HepG2 (cell line): ENCODE measurements around the gene FOXA3. TPM values are rescaled to one million over a fixed set of nuclear protein-coding genes. Genes with fewer than 3 reads are reported as not detected.
A peak's percentile ranks its signal among the peaks of the same experiment; 100 is the strongest.

Experiments
- CENPX ChIP-seq: sonication (generic); formaldehyde crosslinking; IDR thresholded peaks from 2 replicates; pipeline ENCODE4 v1.9.0; 2021; ENCODE audit warnings: mild to moderate bottlenecking, missing genetic modification reagents, moderate library complexity
- DDIT3 ChIP-seq: sonication (generic); formaldehyde crosslinking; IDR thresholded peaks from 2 replicates; pipeline ENCODE4 v1.4.0; 2020; ENCODE audit warnings: mild to moderate bottlenecking, missing genetic modification reagents
- ELK4 ChIP-seq: sonication (generic); formaldehyde crosslinking; IDR thresholded peaks from 2 replicates; pipeline ENCODE4 v1.9.0; 2021; ENCODE audit warnings: missing genetic modification reagents, borderline replicate concordance
- GMEB2 ChIP-seq: IDR thresholded peaks from 2 replicates; pipeline ENCODE4 v1.6.1; 2016; ENCODE audit warnings: missing biosample characterization, missing genetic modification reagents, low read depth
- MEF2D ChIP-seq: sonication (generic); formaldehyde crosslinking; IDR thresholded peaks from 2 replicates; pipeline ENCODE4 v1.5.1; 2020; ENCODE audit warnings: mild to moderate bottlenecking, missing genetic modification reagents
- MIXL1 ChIP-seq: IDR thresholded peaks from 2 replicates; pipeline ENCODE4 v1.6.1; 2016
- NR1H2 ChIP-seq: sonication (generic); formaldehyde crosslinking; IDR thresholded peaks from 2 replicates; pipeline ENCODE4 v1.8.1; 2022; ENCODE audit warnings: low read depth, missing genetic modification reagents, borderline replicate concordance
- PAF1 ChIP-seq: IDR thresholded peaks from 2 replicates; pipeline ENCODE4 v1.6.1; 2016; ENCODE audit warnings: missing genetic modification reagents, missing compliant biosample characterization
- PBX3 ChIP-seq: sonication (generic); formaldehyde crosslinking; IDR thresholded peaks from 2 replicates; pipeline ENCODE4 v1.8.1; 2023; ENCODE audit warnings: missing genetic modification reagents, inconsistent platforms, borderline replicate concordance
- POLR2AphosphoS5 ChIP-seq: IDR thresholded peaks from 2 replicates; pipeline ENCODE4 v1.6.1; 2012; ENCODE audit warnings: low read depth, low read length
- POLR2G ChIP-seq: fragments of 200-400 bp; formaldehyde crosslinking; IDR thresholded peaks from 2 replicates; pipeline ENCODE4 v1.6.1; 2018; ENCODE audit warnings: mild to moderate bottlenecking, low read depth, low read length, moderate library complexity
- STAG1 ChIP-seq: sonication (generic); formaldehyde crosslinking; IDR thresholded peaks from 2 replicates; pipeline ENCODE4 v1.4.0; 2020; ENCODE audit warnings: missing genetic modification reagents
- WIZ ChIP-seq: sonication (generic); formaldehyde crosslinking; IDR thresholded peaks from 2 replicates; pipeline ENCODE4 v1.5.1; 2020; ENCODE audit warnings: mild to moderate bottlenecking, missing genetic modification reagents
- ZBTB4 ChIP-seq: sonication (generic); formaldehyde crosslinking; IDR thresholded peaks from 2 replicates; pipeline ENCODE4 v1.4.0; 2020; ENCODE audit warnings: missing genetic modification reagents, mild to moderate bottlenecking, borderline replicate concordance
- ZFP36 ChIP-seq: fragments of 150-350 bp; IDR thresholded peaks from 2 replicates; pipeline ENCODE4 v1.6.1; 2018; ENCODE audit warnings: borderline replicate concordance, low read length, low read depth; ENCODE audit not compliant: partially characterized antibody
- ZNF335 ChIP-seq: sonication (generic); formaldehyde crosslinking; IDR thresholded peaks from 2 replicates; pipeline ENCODE4 v1.4.0; 2020; ENCODE audit warnings: missing genetic modification reagents
- ZNF546 ChIP-seq: sonication (generic); formaldehyde crosslinking; conservative IDR thresholded peaks from 2 replicates; pipeline ENCODE4 v1.8.1; 2023; ENCODE audit warnings: mild to moderate bottlenecking, missing genetic modification reagents
- ZNF552 ChIP-seq: sonication (generic); formaldehyde crosslinking; IDR thresholded peaks from 2 replicates; pipeline ENCODE4 v1.9.0; 2022; ENCODE audit warnings: missing genetic modification reagents, mild to moderate bottlenecking, borderline replicate concordance
- ZNF569 ChIP-seq: sonication (generic); formaldehyde crosslinking; IDR thresholded peaks from 2 replicates; pipeline ENCODE4 v1.5.0; 2020; ENCODE audit warnings: mild to moderate bottlenecking, missing genetic modification reagents, moderate library complexity, borderline replicate concordance
- ZNF790 ChIP-seq: sonication (generic); formaldehyde crosslinking; IDR thresholded peaks from 2 replicates; pipeline ENCODE4 v1.8.0; 2022; ENCODE audit warnings: missing genetic modification reagents, mild to moderate bottlenecking, borderline replicate concordance
- ZNF816 ChIP-seq: sonication (generic); formaldehyde crosslinking; IDR thresholded peaks from 2 replicates; pipeline ENCODE4 v1.8.0; 2022; ENCODE audit warnings: missing genetic modification reagents, mild to moderate bottlenecking, borderline replicate concordance
- polyA plus RNA-seq, 8 experiments: library from polyadenylated mRNA; depleted of rRNA in 3 of 8; stranded (reverse) in 7 of 8; unstranded in 1 of 8; fragments of >200 nt; fragmentation: Illumina TruSeq in 4 of 8; extraction: Trizol in 4 of 8; gene quantifications; 2 replicates each; pipeline versions ENCODE4 v1.2.1 to v1.2.3, GENCODE V29; 2011 to 2016; ENCODE audit warnings: low read depth in 4 of 8, missing spikeins in 1 of 8, mixed read lengths in 1 of 8; ENCODE audit not compliant: insufficient read depth in 1 of 8
- total RNA-seq, 5 experiments: library from RNA; depleted of rRNA; stranded (reverse); fragments of >200 nt; fragmentation: Illumina TruSeq; extraction: Trizol; gene quantifications; 2 replicates each; pipeline ENCODE4 v1.2.3, GENCODE V29; 2016; ENCODE audit warnings: low read depth in 1 of 5

Gene FOXA3
- total and polyA plus RNA-seq, 2 of the 13 experiments (the other 11 are each of a cell fraction or from before 2014, with no cell fraction given): 29.8 to 47.6 TPM

- no peak for TF ChIP-seq ELK4
- TF ChIP-seq ZNF790: no peak
- no peak for TF ChIP-seq ZNF816 (CRISPR knock-in tag)
- TF ChIP-seq POLR2G: peak; percentile 76
- no peak for TF ChIP-seq PBX3
- no peak for TF ChIP-seq DDIT3 (CRISPR knock-in tag)
- no peak; the same call in 1 of the 2 replicates for TF ChIP-seq POLR2AphosphoS5
- peak; percentile 94 for TF ChIP-seq MIXL1 (CRISPR knock-in tag)
- TF ChIP-seq ZNF552 (CRISPR knock-in tag): no peak; the same call in 1 of the 2 replicates
- no peak for TF ChIP-seq ZFP36
- TF ChIP-seq CENPX: no peak
- no peak; the same call in 1 of the 2 replicates for TF ChIP-seq ZNF546 (CRISPR knock-in tag)
- TF ChIP-seq GMEB2 (CRISPR knock-in tag): peak; percentile 82
- TF ChIP-seq ZNF335: no peak; the same call in 1 of the 2 replicates
- no peak for TF ChIP-seq NR1H2 (CRISPR knock-in tag)
- no peak for TF ChIP-seq WIZ (CRISPR knock-in tag)
- TF ChIP-seq ZNF569 (CRISPR knock-in tag): no peak
- peak; percentile 46; the same call in 1 of the 2 replicates for TF ChIP-seq ZBTB4
- TF ChIP-seq MEF2D: peak; percentile 52; the same call in 1 of the 2 replicates
- no peak for TF ChIP-seq STAG1 (CRISPR knock-in tag)
- no peak for TF ChIP-seq PAF1 (CRISPR knock-in tag)
Measured at GRCh38 chr19:45862564-45863334, 1.4 kb upstream of the FOXA3 start, which contains the start of gene SYMPK (continued).
